ENCODE data around the gene RBBP4.

Gene RBBP4

DNA sequence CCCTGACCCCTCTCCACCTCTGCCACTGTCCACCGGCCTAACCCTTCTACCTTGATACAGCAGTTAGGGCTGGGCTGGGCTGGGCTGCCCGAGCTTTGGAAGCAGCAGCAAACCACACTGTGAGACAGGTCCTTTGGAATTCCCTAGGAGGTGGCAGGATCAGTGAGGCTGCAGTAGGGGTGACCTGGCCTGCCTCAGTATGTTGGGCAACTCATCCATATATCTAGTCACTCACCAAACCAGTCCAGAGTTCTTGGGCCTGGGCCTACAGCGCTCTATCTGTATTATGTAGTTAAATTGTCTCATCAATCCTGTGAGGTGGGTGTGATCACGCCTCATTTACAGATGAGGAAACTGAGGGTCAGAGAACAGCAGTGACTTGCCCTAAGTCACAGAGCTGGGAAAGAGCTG lies 64.9 kb downstream of the RBBP4 start:
- ChIA-PET CTCF (interaction anchor here (0.7 to 10.0 kb wide), 3 partner anchors 13 to 57 kb away, joined by 3 to 253 read pairs (median 5); no protein-coding TSS in a partner anchor), POLR2A (interaction anchor here (0.8 to 1.3 kb wide), 4 partner anchors 10 to 58 kb away, joined by 3 read pairs; no protein-coding TSS in a partner anchor)

DNA sequence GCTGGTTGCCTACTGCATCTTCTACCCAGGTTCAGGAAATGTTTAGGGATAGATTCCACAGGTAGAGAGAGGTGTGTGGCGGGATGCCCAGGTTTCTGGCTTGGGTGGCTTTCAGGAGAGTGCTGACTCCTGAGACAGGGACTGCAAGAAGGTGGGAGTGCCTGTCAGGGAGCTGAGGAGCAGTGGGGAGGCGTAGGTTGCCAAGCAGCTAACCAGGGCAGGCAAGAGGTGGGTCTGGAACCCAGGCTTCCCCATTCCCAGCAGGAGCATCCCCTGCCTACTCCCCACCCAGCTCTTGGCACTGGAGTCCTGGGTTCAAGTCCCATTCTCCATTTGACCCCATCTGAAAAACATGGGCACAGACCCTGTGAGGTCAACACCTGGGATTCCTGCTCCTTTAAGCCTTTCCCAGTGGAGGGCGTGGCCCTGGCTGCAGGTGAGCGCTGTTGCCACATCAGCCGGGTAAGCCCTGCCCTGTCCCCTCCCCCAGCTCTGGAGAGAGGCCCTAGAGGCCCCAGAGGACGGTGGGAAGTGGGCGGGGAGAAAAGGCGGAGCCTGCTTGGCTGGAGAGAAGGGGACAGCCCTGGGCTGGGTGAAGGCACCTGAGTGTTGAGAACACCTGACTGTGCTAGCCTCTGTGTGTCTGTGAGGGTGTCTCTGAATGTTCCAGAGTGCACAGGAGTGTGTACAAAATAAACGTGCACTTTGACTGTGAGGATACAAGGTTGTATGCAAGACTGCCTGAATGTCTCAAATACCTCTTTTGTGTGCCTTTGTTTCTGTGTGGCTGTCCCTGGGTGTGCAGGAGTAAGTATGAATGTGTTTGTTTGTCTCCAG lies 65.5 kb downstream of the RBBP4 start:
- H3K27ac ChIP-seq (ENCODE audit: extremely low read depth, low read depth, low read length) = peak overlapping the region; percentile 3; the same call in 1 of the 2 replicates
- no peak overlapping the region for H3K4me3 ChIP-seq (ENCODE audit: low read depth, low read length)
- CTCF ChIA-PET = interaction anchor here (0.6 to 10.0 kb wide), 2 partner anchors 26 to 56 kb away, joined by 3 to 253 read pairs; no protein-coding TSS in a partner anchor
- TF ChIP-seq ZNF747 (tag by site-specific recombination; IDR thresholded peaks at IDR 0.05) (no peak), ZNF140 (tag by site-specific recombination; IDR thresholded peaks at IDR 0.05) (no peak), ZNF324 (tag by site-specific recombination; IDR thresholded peaks at IDR 0.05) (no peak), ZFHX2 (tag by site-specific recombination; conservative IDR thresholded peaks at IDR 0.05) (0 out of 2 replicates have a peak, but pooled peaks have one; percentile 48), ZNF621 (tag by site-specific recombination; IDR thresholded peaks at IDR 0.05) (no peak), ZBTB20 (tag by site-specific recombination; IDR thresholded peaks at IDR 0.05) (no peak), ZNF596 (tag by site-specific recombination; IDR thresholded peaks at IDR 0.05) (no peak), ZNF610 (tag by site-specific recombination; IDR thresholded peaks at IDR 0.05; ENCODE audit: borderline replicate concordance) (no peak), ZNF404 (tag by site-specific recombination; IDR thresholded peaks at IDR 0.05) (no peak), ZNF473 (tag by site-specific recombination; IDR thresholded peaks at IDR 0.05) (no peak), GFI1B (tag by site-specific recombination; IDR thresholded peaks at IDR 0.05) (no peak), ZNF707 (tag by site-specific recombination; IDR thresholded peaks at IDR 0.05) (no peak), ZNF239 (tag by site-specific recombination; IDR thresholded peaks at IDR 0.05) (no peak), ZNF785 (tag by site-specific recombination; IDR thresholded peaks at IDR 0.05) (no peak), ZNF184 (tag by site-specific recombination; IDR thresholded peaks at IDR 0.05) (no peak), YY2 (tag by site-specific recombination; IDR thresholded peaks at IDR 0.05) (no peak), ZNF654 (tag by site-specific recombination; IDR thresholded peaks at IDR 0.05; ENCODE audit: low read depth) (no peak), ZNF37A (tag by site-specific recombination; IDR thresholded peaks at IDR 0.05) (no peak), MEIS1 (CRISPR knock-in tag; IDR thresholded peaks at IDR 0.05; ENCODE audit: borderline replicate concordance) (no peak), ZNF660 (tag by site-specific recombination; IDR thresholded peaks at IDR 0.05) (no peak), IKZF3 (tag by site-specific recombination; IDR thresholded peaks at IDR 0.05) (0 out of 2 replicates have a peak, but pooled peaks have one; percentile 25)
- TF ChIP-seq, protein P1, sequence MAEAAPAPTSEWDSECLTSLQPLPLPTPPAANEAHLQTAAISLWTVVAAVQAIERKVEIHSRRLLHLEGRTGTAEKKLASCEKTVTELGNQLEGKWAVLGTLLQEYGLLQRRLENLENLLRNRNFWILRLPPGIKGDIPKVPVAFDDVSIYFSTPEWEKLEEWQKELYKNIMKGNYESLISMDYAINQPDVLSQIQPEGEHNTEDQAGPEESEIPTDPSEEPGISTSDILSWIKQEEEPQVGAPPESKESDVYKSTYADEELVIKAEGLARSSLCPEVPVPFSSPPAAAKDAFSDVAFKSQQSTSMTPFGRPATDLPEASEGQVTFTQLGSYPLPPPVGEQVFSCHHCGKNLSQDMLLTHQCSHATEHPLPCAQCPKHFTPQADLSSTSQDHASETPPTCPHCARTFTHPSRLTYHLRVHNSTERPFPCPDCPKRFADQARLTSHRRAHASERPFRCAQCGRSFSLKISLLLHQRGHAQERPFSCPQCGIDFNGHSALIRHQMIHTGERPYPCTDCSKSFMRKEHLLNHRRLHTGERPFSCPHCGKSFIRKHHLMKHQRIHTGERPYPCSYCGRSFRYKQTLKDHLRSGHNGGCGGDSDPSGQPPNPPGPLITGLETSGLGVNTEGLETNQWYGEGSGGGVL (tag by site-specific recombination; IDR thresholded peaks at IDR 0.05) = no peak
- TF ChIP-seq, protein P2, sequence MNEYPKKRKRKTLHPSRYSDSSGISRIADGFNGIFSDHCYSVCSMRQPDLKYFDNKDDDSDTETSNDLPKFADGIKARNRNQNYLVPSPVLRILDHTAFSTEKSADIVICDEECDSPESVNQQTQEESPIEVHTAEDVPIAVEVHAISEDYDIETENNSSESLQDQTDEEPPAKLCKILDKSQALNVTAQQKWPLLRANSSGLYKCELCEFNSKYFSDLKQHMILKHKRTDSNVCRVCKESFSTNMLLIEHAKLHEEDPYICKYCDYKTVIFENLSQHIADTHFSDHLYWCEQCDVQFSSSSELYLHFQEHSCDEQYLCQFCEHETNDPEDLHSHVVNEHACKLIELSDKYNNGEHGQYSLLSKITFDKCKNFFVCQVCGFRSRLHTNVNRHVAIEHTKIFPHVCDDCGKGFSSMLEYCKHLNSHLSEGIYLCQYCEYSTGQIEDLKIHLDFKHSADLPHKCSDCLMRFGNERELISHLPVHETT (tag by site-specific recombination; IDR thresholded peaks at IDR 0.05) = no peak
- TF ChIP-seq, protein P3, sequence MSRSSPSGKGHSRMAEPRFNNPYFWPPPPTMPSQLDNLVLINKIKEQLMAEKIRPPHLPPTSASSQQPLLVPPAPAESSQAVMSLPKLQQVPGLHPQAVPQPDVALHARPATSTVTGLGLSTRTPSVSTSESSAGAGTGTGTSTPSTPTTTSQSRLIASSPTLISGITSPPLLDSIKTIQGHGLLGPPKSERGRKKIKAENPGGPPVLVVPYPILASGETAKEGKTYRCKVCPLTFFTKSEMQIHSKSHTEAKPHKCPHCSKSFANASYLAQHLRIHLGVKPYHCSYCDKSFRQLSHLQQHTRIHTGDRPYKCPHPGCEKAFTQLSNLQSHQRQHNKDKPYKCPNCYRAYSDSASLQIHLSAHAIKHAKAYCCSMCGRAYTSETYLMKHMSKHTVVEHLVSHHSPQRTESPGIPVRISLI (tag by site-specific recombination; IDR thresholded peaks at IDR 0.05) = no peak
- TF ChIP-seq, protein P4, sequence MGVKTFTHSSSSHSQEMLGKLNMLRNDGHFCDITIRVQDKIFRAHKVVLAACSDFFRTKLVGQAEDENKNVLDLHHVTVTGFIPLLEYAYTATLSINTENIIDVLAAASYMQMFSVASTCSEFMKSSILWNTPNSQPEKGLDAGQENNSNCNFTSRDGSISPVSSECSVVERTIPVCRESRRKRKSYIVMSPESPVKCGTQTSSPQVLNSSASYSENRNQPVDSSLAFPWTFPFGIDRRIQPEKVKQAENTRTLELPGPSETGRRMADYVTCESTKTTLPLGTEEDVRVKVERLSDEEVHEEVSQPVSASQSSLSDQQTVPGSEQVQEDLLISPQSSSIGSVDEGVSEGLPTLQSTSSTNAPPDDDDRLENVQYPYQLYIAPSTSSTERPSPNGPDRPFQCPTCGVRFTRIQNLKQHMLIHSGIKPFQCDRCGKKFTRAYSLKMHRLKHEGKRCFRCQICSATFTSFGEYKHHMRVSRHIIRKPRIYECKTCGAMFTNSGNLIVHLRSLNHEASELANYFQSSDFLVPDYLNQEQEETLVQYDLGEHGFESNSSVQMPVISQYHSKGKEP (tag by site-specific recombination; IDR thresholded peaks at IDR 0.05) = no peak
- TF ChIP-seq, protein P5, sequence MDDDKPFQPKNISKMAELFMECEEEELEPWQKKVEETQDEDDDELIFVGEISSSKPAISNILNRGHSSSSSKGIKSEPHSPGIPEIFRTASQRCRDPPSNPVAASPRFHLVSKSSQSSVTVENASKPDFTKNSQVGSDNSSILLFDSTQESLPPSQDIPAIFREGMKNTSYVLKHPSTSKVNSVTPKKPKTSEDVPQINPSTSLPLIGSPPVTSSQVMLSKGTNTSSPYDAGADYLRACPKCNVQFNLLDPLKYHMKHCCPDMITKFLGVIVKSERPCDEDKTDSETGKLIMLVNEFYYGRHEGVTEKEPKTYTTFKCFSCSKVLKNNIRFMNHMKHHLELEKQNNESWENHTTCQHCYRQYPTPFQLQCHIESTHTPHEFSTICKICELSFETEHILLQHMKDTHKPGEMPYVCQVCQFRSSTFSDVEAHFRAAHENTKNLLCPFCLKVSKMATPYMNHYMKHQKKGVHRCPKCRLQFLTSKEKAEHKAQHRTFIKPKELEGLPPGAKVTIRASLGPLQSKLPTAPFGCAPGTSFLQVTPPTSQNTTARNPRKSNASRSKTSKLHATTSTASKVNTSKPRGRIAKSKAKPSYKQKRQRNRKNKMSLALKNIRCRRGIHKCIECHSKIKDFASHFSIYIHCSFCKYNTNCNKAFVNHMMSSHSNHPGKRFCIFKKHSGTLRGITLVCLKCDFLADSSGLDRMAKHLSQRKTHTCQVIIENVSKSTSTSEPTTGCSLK (tag by site-specific recombination; IDR thresholded peaks at IDR 0.05) = no peak

More for the DNA sequence above, 64.9 kb downstream of the RBBP4 start:
- no peaks in the 10 kb centered on the region for H3K36me3 ChIP-seq (ENCODE audit: control insufficient read depth in 2 of 2, insufficient read depth in 1 of 2, low read length in 2 of 2)
- H3K27ac ChIP-seq (ENCODE audit: extremely low read depth, low read depth, low read length) = no peak overlapping the region
- TF ChIP-seq ZNF16 (tag by site-specific recombination; IDR thresholded peaks at IDR 0.05; ENCODE audit: low read depth) = no peak
- no peaks in the 10 kb centered on the region for H3K4me1 ChIP-seq (ENCODE audit: control insufficient read depth, insufficient read depth, low read length)
- H3K4me3 ChIP-seq (ENCODE audit: low read depth, low read length) = no peak overlapping the region
- H3K9me3 ChIP-seq (ENCODE audit: control insufficient read depth, insufficient read depth, low read depth, low read length) = no peaks in the 10 kb centered on the region

More for the DNA sequence above, 65.5 kb downstream of the RBBP4 start:
- Histone ChIP-seq H3K4me1 (ENCODE audit: control insufficient read depth, insufficient read depth, low read length) (no peaks in the 10 kb centered on the region), H3K9me3 (ENCODE audit: control insufficient read depth, insufficient read depth, low read depth, low read length) (no peaks in the 10 kb centered on the region), H3K36me3 (ENCODE audit: control insufficient read depth in 2 of 2, insufficient read depth in 1 of 2, low read length in 2 of 2) (no peaks in the 10 kb centered on the region)
- POLR2A ChIA-PET = interaction anchor here (0.8 to 1.3 kb wide), 3 partner anchors 10 to 57 kb away, joined by 3 read pairs; no protein-coding TSS in a partner anchor

Measured in HEK293 (cell line).